Measurements from ENCODE around the gene SHH. TPM values are rescaled to one million over a fixed set of nuclear protein-coding genes. Genes with fewer than 3 reads are reported as not detected.

The SHH gene
- total RNA-seq, 6 experiments from 2014 or later, result not detected

GRCh38 chr7:155774947-155775346 lies 37.3 kb downstream of the SHH start:
- TF ChIP-seq CTCF (IDR thresholded peaks at IDR 0.05), result no peak
- H3K4me3 Mint-ChIP-seq, result no peak overlapping the region
- H3K36me3 Mint-ChIP-seq (ENCODE audit: low read depth), result peaks cover 1% of the 10 kb centered on the region
- H3K4me1 Mint-ChIP-seq (ENCODE audit: low read depth), result peaks cover 1% of the 10 kb centered on the region; the same call in 1 of the 2 replicates
- no peak overlapping the region for H3K27ac Mint-ChIP-seq
- DNase-seq, result no peak
- no peaks in the 10 kb centered on the region for H3K9me3 Mint-ChIP-seq
- no peaks in the 10 kb centered on the region; the same call in 1 of the 2 replicates for H3K27me3 Mint-ChIP-seq (ENCODE audit: insufficient read depth)

- Mint-ChIP-seq H3K27ac (no peak overlapping the region), H3K36me3 (ENCODE audit: low read depth) (peaks cover 7% of the 10 kb centered on the region), H3K27me3 (ENCODE audit: insufficient read depth) (no peaks in the 10 kb centered on the region; the same call in 1 of the 2 replicates), H3K9me3 (no peaks in the 10 kb centered on the region), H3K4me1 (ENCODE audit: low read depth) (peaks cover 6% of the 10 kb centered on the region; the same call in 1 of the 2 replicates), H3K4me3 (no peak overlapping the region)
- no peak for DNase-seq
- TF ChIP-seq CTCF (IDR thresholded peaks at IDR 0.05), result no peak
These were observed 38.7 kb downstream of the SHH start for GRCh38 chr7:155773531-155773930.

GRCh38 chr7:155770241-155770640 lies 42.0 kb downstream of the SHH start:
- Mint-ChIP-seq H3K36me3 (ENCODE audit: low read depth) (peaks cover 7% of the 10 kb centered on the region), H3K9me3 (no peaks in the 10 kb centered on the region), H3K4me1 (ENCODE audit: low read depth) (peaks cover 6% of the 10 kb centered on the region; the same call in 1 of the 2 replicates), H3K27me3 (ENCODE audit: insufficient read depth) (no peaks in the 10 kb centered on the region; the same call in 1 of the 2 replicates), H3K27ac (no peak overlapping the region; the same call in 1 of the 2 replicates), H3K4me3 (no peak overlapping the region)
- DNase-seq, result no peak
- TF ChIP-seq CTCF (IDR thresholded peaks at IDR 0.05), result no peak

GRCh38 chr7:155769701-155770100 lies 42.6 kb downstream of the SHH start:
- H3K4me1 Mint-ChIP-seq (ENCODE audit: low read depth), result peaks cover 6% of the 10 kb centered on the region; the same call in 1 of the 2 replicates
- DNase-seq, result no peak
- H3K27ac Mint-ChIP-seq, result peak overlapping the region; percentile 36; the same call in 1 of the 2 replicates
- H3K4me3 Mint-ChIP-seq, result no peak overlapping the region
- no peaks in the 10 kb centered on the region; the same call in 1 of the 2 replicates for H3K27me3 Mint-ChIP-seq (ENCODE audit: insufficient read depth)
- peaks cover 7% of the 10 kb centered on the region for H3K36me3 Mint-ChIP-seq (ENCODE audit: low read depth)
- no peaks in the 10 kb centered on the region for H3K9me3 Mint-ChIP-seq
- no peak for TF ChIP-seq CTCF (IDR thresholded peaks at IDR 0.05)

- no peaks in the 10 kb centered on the region for H3K9me3 Mint-ChIP-seq
- H3K4me3 Mint-ChIP-seq, result no peak overlapping the region
- no peak for TF ChIP-seq CTCF (IDR thresholded peaks at IDR 0.05)
- H3K4me1 Mint-ChIP-seq (ENCODE audit: low read depth), result peaks cover 6% of the 10 kb centered on the region; the same call in 1 of the 2 replicates
- no peaks in the 10 kb centered on the region; the same call in 1 of the 2 replicates for H3K27me3 Mint-ChIP-seq (ENCODE audit: insufficient read depth)
- no peak overlapping the region for H3K27ac Mint-ChIP-seq
- H3K36me3 Mint-ChIP-seq (ENCODE audit: low read depth), result peaks cover 7% of the 10 kb centered on the region
- no peak for DNase-seq
These were observed 45.0 kb downstream of the SHH start for GRCh38 chr7:155766966-155767916.

All from HFFc6 (cell line).